SK-N-SH treated with all-trans-retinoic acid at 6 μM for 48 hours (cell line): Measurements from ENCODE around the gene LINGO1.

Experiments used
- ATAC-seq: fragments of 200-7000 bp; cut with Tn5 transposase; 3 replicates; pipeline ENCODE4 v1.9.1; 2020; ENCODE audit warnings: mild to moderate bottlenecking, moderate library complexity
- ARNTL ChIP-seq: fragments of 450-650 bp; formaldehyde crosslinking; IDR thresholded peaks from 2 replicates; pipeline ENCODE4 v1.5.0; 2020; ENCODE audit warnings: low read depth, mild to moderate bottlenecking, moderate library complexity, borderline replicate concordance
- CSDC2 ChIP-seq: fragments of 250-450 bp; sonication (Bioruptor Pico); IDR thresholded peaks from 2 replicates; pipeline ENCODE4 v1.5.0; 2020; ENCODE audit warnings: mild to moderate bottlenecking, moderate library complexity
- ESRRG ChIP-seq: fragments of 250-450 bp; sonication (Bioruptor Pico); IDR thresholded peaks from 2 replicates; pipeline ENCODE4 v1.6.1; 2021; ENCODE audit warnings: mild to moderate bottlenecking
- GLIS3 ChIP-seq: fragments of 250-450 bp; sonication (Bioruptor Pico); IDR thresholded peaks from 2 replicates; pipeline ENCODE4 v1.5.0; 2020; ENCODE audit warnings: mild to moderate bottlenecking, moderate library complexity
- ISL1 ChIP-seq: fragments of 250-450 bp; sonication (Bioruptor Pico); IDR thresholded peaks from 2 replicates; pipeline ENCODE4 v2.1.2; 2022; ENCODE audit warnings: mild to moderate bottlenecking, moderate library complexity
- OSR1 ChIP-seq: fragments of 250-450 bp; sonication (Bioruptor Pico); IDR thresholded peaks from 2 replicates; pipeline ENCODE4 v1.8.0; 2022; ENCODE audit warnings: moderate library complexity, mild to moderate bottlenecking, inconsistent platforms
- PPARA ChIP-seq: fragments of 250-450 bp; sonication (Bioruptor Pico); IDR thresholded peaks from 2 replicates; pipeline ENCODE4 v1.5.0; 2020; ENCODE audit warnings: mild to moderate bottlenecking, borderline replicate concordance
- RARB ChIP-seq: fragments of 250-450 bp; sonication (Bioruptor Pico); IDR thresholded peaks from 2 replicates; pipeline ENCODE4 v1.8.0; 2021; ENCODE audit warnings: mild to moderate bottlenecking, moderate library complexity
- SNAI2 ChIP-seq: fragments of 250-450 bp; sonication (Bioruptor Pico); IDR thresholded peaks from 2 replicates; pipeline ENCODE4 v1.5.0; 2020; ENCODE audit warnings: mild to moderate bottlenecking, moderate library complexity
- TOX ChIP-seq: fragments of 250-450 bp; sonication (Bioruptor Pico); IDR thresholded peaks from 2 replicates; pipeline ENCODE4 v1.8.0; 2021; ENCODE audit warnings: mild to moderate bottlenecking, moderate library complexity, borderline replicate concordance
- ZC3H10 ChIP-seq: fragments of 250-450 bp; sonication (Bioruptor Pico); IDR thresholded peaks from 2 replicates; pipeline ENCODE4 v1.5.1; 2021; ENCODE audit warnings: mild to moderate bottlenecking, moderate library complexity
- ZFP3 ChIP-seq: fragments of 250-450 bp; sonication (Bioruptor Pico); IDR thresholded peaks from 2 replicates; pipeline ENCODE4 v1.5.0; 2020; ENCODE audit warnings: mild to moderate bottlenecking, moderate library complexity
- ZFP30 ChIP-seq: fragments of 450-650 bp; formaldehyde crosslinking; IDR thresholded peaks from 2 replicates; pipeline ENCODE4 v1.5.0; 2022; ENCODE audit warnings: mild to moderate bottlenecking, moderate library complexity
- ZNF565 ChIP-seq: fragments of 450-650 bp; formaldehyde crosslinking; conservative IDR thresholded peaks from 2 replicates; pipeline ENCODE4 v1.5.0; 2020; ENCODE audit warnings: low read depth, mild to moderate bottlenecking, moderate library complexity
- ZNF70 ChIP-seq: fragments of 450-650 bp; formaldehyde crosslinking; IDR thresholded peaks from 2 replicates; pipeline ENCODE4 v1.5.0; 2020; ENCODE audit warnings: mild to moderate bottlenecking, moderate library complexity
- ZNF8 ChIP-seq: fragments of 450-650 bp; formaldehyde crosslinking; IDR thresholded peaks from 2 replicates; pipeline ENCODE4 v1.5.0; 2020; ENCODE audit warnings: mild to moderate bottlenecking, moderate library complexity
- TF ChIP-seq, protein P1 (sequence below): fragments of 250-450 bp; sonication (Bioruptor Pico); IDR thresholded peaks from 2 replicates; pipeline ENCODE4 v1.8.0; 2021; ENCODE audit warnings: low read depth, mild to moderate bottlenecking, moderate library complexity, borderline replicate concordance
- TF ChIP-seq, protein P2 (sequence below): fragments of 250-450 bp; sonication (Bioruptor Pico); IDR thresholded peaks from 2 replicates; pipeline ENCODE4 v1.8.0; 2020; ENCODE audit warnings: mild to moderate bottlenecking, moderate library complexity, borderline replicate concordance
- TF ChIP-seq, protein P3 (sequence below): fragments of 250-450 bp; sonication (Bioruptor Pico); IDR thresholded peaks from 2 replicates; pipeline ENCODE4 v1.5.1; 2021; ENCODE audit warnings: mild to moderate bottlenecking, moderate library complexity
- TF ChIP-seq, protein P4 (sequence below): fragments of 250-450 bp; sonication (Bioruptor Pico); IDR thresholded peaks from 2 replicates; pipeline ENCODE4 v1.5.1; 2020; ENCODE audit warnings: low read depth, mild to moderate bottlenecking, moderate library complexity

Gene LINGO1, protein sequence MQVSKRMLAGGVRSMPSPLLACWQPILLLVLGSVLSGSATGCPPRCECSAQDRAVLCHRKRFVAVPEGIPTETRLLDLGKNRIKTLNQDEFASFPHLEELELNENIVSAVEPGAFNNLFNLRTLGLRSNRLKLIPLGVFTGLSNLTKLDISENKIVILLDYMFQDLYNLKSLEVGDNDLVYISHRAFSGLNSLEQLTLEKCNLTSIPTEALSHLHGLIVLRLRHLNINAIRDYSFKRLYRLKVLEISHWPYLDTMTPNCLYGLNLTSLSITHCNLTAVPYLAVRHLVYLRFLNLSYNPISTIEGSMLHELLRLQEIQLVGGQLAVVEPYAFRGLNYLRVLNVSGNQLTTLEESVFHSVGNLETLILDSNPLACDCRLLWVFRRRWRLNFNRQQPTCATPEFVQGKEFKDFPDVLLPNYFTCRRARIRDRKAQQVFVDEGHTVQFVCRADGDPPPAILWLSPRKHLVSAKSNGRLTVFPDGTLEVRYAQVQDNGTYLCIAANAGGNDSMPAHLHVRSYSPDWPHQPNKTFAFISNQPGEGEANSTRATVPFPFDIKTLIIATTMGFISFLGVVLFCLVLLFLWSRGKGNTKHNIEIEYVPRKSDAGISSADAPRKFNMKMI

DNA sequence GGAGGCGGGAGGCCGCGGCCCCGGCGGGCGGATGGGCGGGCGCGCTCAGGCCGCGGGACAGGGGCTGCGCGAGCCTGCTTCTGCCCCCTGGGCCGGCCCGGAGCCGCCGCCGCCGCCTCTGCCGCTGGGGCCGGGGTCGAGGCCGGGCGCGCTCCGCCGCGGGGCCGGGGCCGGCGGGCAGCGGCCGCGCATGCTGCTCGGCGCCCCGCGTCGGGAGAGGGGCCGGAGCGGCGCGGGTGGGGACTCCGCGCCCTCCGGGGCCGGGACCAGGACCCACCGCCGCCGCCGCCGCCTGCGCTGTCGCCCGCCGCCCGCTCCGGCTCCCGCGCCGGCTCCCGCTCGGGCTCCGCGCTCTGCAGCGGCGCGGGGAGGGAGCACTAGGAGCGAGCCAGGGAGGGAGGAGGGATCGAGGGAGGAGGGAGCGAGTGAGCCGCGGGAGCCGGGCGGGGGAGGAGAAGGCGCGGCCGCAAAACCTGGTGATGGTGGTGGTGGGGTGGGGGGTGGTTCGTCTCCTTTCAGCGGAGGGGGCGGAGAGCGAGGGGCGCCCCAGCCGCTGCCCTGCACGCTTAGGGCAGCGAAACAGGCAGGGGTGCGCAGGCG, at the start of gene LINGO1:
TSS of gene LINGO1 (minus strand) at position 379 of the 600 bp plus-strand sequence. CDS start 597 bp downstream, outside the sequence.
- ATAC-seq, result peak; percentile 3; the same call in 2 of the 3 replicates
- TF ChIP-seq ESRRG (CRISPR knock-in tag) (no peak), OSR1 (CRISPR knock-in tag) (no peak), ARNTL (CRISPR knock-in tag) (no peak), ZNF8 (CRISPR knock-in tag) (no peak), SNAI2 (CRISPR knock-in tag) (no peak), RARB (no peak), ZFP30 (CRISPR knock-in tag) (no peak), ZNF565 (no peak), ZFP3 (CRISPR knock-in tag) (no peak), PPARA (CRISPR knock-in tag) (no peak)
- TF ChIP-seq, protein P1, sequence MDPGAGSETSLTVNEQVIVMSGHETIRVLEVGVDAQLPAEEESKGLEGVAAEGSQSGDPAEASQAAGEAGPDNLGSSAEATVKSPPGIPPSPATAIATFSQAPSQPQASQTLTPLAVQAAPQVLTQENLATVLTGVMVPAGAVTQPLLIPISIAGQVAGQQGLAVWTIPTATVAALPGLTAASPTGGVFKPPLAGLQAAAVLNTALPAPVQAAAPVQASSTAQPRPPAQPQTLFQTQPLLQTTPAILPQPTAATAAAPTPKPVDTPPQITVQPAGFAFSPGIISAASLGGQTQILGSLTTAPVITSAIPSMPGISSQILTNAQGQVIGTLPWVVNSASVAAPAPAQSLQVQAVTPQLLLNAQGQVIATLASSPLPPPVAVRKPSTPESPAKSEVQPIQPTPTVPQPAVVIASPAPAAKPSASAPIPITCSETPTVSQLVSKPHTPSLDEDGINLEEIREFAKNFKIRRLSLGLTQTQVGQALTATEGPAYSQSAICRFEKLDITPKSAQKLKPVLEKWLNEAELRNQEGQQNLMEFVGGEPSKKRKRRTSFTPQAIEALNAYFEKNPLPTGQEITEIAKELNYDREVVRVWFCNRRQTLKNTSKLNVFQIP, result no peak
- TF ChIP-seq, protein P2, sequence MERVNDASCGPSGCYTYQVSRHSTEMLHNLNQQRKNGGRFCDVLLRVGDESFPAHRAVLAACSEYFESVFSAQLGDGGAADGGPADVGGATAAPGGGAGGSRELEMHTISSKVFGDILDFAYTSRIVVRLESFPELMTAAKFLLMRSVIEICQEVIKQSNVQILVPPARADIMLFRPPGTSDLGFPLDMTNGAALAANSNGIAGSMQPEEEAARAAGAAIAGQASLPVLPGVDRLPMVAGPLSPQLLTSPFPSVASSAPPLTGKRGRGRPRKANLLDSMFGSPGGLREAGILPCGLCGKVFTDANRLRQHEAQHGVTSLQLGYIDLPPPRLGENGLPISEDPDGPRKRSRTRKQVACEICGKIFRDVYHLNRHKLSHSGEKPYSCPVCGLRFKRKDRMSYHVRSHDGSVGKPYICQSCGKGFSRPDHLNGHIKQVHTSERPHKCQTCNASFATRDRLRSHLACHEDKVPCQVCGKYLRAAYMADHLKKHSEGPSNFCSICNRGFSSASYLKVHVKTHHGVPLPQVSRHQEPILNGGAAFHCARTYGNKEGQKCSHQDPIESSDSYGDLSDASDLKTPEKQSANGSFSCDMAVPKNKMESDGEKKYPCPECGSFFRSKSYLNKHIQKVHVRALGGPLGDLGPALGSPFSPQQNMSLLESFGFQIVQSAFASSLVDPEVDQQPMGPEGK, result no peak
- TF ChIP-seq, protein P3, sequence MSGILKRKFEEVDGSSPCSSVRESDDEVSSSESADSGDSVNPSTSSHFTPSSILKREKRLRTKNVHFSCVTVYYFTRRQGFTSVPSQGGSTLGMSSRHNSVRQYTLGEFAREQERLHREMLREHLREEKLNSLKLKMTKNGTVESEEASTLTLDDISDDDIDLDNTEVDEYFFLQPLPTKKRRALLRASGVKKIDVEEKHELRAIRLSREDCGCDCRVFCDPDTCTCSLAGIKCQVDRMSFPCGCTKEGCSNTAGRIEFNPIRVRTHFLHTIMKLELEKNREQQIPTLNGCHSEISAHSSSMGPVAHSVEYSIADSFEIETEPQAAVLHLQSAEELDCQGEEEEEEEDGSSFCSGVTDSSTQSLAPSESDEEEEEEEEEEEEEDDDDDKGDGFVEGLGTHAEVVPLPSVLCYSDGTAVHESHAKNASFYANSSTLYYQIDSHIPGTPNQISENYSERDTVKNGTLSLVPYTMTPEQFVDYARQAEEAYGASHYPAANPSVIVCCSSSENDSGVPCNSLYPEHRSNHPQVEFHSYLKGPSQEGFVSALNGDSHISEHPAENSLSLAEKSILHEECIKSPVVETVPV (CRISPR knock-in tag), result no peak

DNA sequence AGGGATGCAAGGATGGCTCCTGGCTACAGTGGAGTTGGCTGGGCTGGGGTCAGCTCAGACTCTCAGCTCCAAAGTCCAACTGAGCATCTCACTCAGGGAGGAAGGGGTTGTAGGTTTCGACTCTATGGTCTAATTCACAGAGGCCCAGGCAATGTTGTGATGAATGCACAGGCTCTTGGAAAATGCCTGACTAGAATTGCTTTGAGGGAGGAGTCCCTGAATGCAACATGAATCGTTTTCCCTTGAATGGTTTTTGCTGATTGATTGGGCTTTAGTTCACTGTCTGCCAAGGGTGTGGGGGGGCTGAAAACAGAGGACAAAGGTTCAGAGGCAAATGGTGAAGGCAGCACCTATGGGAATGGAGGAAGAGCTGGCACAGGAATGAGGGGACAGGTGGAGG, 48.6 kb upstream of the LINGO1 start:
- no peak for ATAC-seq
- TF ChIP-seq TOX (CRISPR knock-in tag) (no peak), CSDC2 (no peak), OSR1 (CRISPR knock-in tag) (no peak), ZNF70 (CRISPR knock-in tag) (no peak), PPARA (CRISPR knock-in tag) (no peak), ESRRG (CRISPR knock-in tag) (no peak), ZNF565 (no peak), GLIS3 (CRISPR knock-in tag) (no peak), ISL1 (CRISPR knock-in tag) (no peak)
- TF ChIP-seq, protein P1, result no peak
- TF ChIP-seq, protein P3 (CRISPR knock-in tag), result no peak

DNA sequence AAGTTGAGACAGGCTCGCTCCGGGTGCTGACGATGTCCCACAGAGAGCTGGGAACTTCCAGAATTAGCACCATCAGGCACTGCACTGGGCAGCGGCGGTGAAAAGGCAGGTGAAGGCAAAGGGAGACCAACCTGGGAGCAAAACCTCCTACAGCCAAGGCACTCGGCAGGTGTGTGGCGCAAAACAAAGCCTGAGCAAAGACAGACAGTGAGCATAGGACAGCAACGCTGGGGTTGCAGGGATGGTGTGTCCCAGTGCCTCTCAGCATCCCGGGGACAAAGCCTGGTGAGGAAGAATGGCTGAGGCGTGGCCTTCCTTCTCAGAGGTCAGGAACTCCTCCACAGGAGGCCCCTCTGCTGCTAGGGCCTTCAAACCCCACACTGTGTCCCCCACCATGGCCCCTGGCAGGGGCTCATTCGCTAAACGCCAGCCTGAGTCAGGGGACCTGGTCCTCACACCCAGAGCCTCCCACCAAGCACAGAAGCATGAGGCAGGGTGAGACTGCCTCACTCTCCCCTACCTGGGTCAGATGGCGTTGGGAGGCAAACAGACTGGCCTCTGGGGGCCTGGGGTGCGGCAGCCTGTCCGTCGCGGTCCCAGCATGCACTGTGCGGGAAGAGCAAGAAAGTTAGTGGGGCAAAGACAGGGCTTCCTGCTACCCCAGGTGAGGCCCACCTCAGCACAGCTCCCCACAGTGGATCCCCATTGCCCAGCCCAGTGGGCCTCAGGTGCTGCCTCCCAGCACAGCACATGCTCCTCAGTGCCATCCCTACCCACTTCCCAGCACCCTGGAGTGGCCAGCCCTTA, 44.1 kb upstream of the LINGO1 start:
- ATAC-seq, result no peak
- TF ChIP-seq, protein P2, result no peak
- TF ChIP-seq ZC3H10 (CRISPR knock-in tag) (no peak), RARB (no peak), ZNF8 (CRISPR knock-in tag) (no peak), ZFP30 (CRISPR knock-in tag) (no peak), CSDC2 (no peak), GLIS3 (CRISPR knock-in tag) (no peak), TOX (CRISPR knock-in tag) (no peak), ZFP3 (CRISPR knock-in tag) (no peak), ZNF565 (no peak)
- TF ChIP-seq, protein P1, result no peak
- TF ChIP-seq, protein P4, sequence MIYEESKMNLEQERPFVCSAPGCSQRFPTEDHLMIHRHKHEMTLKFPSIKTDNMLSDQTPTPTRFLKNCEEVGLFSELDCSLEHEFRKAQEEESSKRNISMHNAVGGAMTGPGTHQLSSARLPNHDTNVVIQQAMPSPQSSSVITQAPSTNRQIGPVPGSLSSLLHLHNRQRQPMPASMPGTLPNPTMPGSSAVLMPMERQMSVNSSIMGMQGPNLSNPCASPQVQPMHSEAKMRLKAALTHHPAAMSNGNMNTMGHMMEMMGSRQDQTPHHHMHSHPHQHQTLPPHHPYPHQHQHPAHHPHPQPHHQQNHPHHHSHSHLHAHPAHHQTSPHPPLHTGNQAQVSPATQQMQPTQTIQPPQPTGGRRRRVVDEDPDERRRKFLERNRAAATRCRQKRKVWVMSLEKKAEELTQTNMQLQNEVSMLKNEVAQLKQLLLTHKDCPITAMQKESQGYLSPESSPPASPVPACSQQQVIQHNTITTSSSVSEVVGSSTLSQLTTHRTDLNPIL (CRISPR knock-in tag), result no peak
